RWPE1 (cell line): ENCODE results near the gene CFAP65.

Experiments used
- CTCF ChIA-PET: fragments of 350-600 bp; sonication (Branson Sonifier 250); formaldehyde crosslinking; extraction: SDS; loops from one replicate; lab custom pipeline; 2021; lab: Yijun Ruan, JAX
- POLR2A ChIA-PET: fragments of 400-600 bp; formaldehyde crosslinking; extraction: SDS; loops from one replicate; lab custom pipeline; 2020; ENCODE audit warnings: antibody characterized with exemption; ENCODE audit not compliant: low non-redundant PET; lab: Yijun Ruan, JAX
- DNase-seq: peaks from one replicate; pipeline ENCODE4 v3.0.0; 2012; ENCODE audit warnings: low spot score
- H3K27ac ChIP-seq: fragments of 450-650 bp; 2 replicates; pipeline ENCODE4 v1.5.1; 2017
- TF ChIP-seq, protein P1 (sequence below): fragments of 450-650 bp; conservative IDR thresholded peaks from 2 replicates; pipeline ENCODE4 v1.5.1; 2017; ENCODE audit warnings: low read depth, mild to moderate bottlenecking

Gene CFAP65

DNA sequence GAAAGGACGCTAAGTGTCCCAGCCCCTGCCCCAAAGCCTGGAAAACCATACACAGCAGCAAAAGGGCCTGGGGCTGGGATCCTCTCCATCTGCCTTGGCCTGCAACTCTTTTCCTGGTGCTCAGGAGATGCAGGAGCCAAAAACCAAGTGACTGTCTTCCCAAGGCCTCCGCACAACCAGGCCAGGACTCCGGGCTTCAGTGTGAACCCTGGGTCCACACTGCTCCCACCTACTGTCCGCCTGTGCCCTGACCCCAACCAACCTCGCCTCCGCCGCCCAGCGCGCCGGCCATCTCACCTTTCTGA lies 57.4 kb downstream of the CFAP65 start:
- DNase-seq, result no peak
- no peak overlapping the region for H3K27ac ChIP-seq
- TF ChIP-seq, protein P1, sequence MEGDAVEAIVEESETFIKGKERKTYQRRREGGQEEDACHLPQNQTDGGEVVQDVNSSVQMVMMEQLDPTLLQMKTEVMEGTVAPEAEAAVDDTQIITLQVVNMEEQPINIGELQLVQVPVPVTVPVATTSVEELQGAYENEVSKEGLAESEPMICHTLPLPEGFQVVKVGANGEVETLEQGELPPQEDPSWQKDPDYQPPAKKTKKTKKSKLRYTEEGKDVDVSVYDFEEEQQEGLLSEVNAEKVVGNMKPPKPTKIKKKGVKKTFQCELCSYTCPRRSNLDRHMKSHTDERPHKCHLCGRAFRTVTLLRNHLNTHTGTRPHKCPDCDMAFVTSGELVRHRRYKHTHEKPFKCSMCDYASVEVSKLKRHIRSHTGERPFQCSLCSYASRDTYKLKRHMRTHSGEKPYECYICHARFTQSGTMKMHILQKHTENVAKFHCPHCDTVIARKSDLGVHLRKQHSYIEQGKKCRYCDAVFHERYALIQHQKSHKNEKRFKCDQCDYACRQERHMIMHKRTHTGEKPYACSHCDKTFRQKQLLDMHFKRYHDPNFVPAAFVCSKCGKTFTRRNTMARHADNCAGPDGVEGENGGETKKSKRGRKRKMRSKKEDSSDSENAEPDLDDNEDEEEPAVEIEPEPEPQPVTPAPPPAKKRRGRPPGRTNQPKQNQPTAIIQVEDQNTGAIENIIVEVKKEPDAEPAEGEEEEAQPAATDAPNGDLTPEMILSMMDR, result no peak
- ChIA-PET POLR2A (interaction anchor here (0.7 kb wide), 1 partner anchor 19 kb away, joined by 6 read pairs; no protein-coding TSS in a partner anchor), CTCF (interaction anchor here (1.0 to 2.6 kb wide), 3 partner anchors 11 to 107 kb away, joined by 3 to 9 read pairs (median 3); no protein-coding TSS in a partner anchor)

DNA sequence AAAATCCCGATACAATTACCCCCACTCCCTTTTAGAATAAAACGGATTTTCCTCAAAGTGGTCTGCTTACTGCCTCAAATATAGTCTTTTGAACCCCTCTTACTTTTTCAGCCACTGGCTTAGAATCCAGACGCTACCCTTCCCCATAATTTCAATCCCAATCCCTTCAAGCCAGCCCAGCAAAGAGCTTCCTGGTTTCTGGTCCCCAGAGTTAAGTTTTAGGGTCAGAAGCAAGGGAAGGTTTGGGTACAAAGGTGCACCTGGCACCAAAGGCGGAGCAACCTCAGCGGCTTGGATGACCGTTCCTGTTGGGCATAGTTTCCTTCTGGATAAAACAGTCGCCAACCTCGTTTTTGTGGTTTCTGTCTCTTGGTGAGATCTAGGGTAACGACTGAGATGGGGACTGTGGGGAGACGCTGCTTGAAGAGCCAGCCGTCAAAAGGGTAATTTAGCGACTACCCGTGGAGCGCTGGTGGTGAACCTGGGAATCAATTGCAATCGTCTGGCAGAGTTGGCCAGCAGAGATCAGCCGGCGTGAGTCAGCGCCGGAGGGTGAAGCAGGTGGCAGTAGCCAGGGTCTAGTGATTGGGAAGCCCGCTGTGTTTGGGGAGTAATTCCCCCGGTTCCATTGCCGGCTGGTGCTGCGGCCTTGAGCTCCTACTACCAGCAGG lies 57.9 kb downstream of the CFAP65 start:
- POLR2A ChIA-PET, result interaction anchor here (0.7 kb wide), 1 partner anchor 18 kb away, joined by 6 read pairs; no protein-coding TSS in a partner anchor
- H3K27ac ChIP-seq, result no peak overlapping the region
- TF ChIP-seq, protein P1, result no peak
- no peak for DNase-seq
- CTCF ChIA-PET, result interaction anchor here (0.5 to 2.6 kb wide), 5 partner anchors 11 to 308 kb away, joined by 3 to 9 read pairs (median 3); no protein-coding TSS in a partner anchor

DNA sequence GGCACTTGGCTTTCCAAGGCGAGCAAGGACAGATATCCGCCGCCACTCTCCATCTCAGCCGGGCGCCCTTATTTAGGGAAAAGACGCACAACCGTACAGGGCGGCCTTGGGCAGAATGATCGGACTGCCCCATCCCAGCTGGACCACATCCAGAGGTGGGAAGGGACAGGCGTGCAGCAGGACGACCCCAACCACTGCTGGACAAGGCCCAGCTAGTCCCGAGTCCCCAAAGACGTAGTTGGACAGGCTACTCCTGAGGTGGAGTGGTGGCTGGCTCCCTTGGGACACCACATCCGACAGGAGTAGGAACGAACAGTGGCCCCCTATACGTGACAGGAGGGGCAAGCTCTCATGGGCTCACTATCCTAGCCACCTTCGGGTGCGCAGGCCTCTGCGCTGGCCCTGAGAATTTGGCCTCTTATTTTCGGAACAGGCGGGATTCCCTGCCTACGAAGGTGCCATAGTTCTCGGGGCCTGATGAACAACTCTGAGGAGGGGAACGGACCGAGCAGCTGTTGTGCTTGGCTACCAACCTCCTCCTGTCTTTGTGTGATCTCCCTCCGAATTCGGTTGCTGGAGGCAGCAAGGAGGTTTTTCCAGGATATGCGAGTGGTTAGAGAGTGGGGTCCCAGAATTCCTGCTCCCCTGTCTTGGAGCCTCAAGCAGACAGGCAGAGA lies 58.6 kb downstream of the CFAP65 start:
- TF ChIP-seq, protein P1, result no peak
- no peak overlapping the region for H3K27ac ChIP-seq
- ChIA-PET POLR2A (no interaction called here), CTCF (interaction anchor here (0.5 to 3.2 kb wide), 6 partner anchors 12 to 309 kb away, joined by 3 to 21 read pairs (median 3); partner anchors contain the start of gene CDK5R2)
- DNase-seq, result no peak

DNA sequence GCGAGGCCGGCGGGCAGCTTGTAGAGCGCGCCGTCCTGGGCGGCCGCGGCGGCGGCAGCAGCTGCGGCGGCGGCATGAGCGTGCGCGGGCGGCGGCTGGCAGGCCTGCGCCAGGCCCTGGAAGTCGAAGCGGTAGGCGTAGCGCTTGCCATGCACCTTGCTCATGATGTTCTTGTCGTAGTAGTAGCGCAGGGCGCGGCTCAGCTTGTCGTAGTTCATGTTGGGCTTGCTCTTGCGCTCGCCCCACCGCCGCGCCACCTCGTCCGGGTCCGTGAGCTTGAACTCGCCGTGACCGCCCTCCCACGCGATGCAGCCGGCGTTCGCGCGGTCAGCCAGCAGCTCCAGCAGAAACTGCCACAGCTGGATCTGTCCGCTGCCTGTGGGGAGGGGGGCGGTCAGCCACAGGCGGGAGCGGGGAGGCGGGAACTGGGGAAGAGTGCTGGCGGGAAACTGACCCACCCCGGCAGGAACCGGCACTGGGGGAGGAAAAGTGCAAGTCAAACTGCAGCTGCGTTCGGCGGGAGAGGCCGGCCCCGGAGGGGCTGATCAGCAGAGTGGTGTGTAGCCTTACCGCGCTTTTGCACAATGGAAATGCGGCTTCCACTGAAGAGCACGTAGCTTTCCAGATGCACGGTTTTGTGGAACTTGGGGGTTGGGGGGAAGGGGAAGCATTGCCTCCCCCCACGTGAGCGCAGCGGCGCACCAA lies 59.3 kb downstream of the CFAP65 start:
- POLR2A ChIA-PET, result no interaction called here

DNA sequence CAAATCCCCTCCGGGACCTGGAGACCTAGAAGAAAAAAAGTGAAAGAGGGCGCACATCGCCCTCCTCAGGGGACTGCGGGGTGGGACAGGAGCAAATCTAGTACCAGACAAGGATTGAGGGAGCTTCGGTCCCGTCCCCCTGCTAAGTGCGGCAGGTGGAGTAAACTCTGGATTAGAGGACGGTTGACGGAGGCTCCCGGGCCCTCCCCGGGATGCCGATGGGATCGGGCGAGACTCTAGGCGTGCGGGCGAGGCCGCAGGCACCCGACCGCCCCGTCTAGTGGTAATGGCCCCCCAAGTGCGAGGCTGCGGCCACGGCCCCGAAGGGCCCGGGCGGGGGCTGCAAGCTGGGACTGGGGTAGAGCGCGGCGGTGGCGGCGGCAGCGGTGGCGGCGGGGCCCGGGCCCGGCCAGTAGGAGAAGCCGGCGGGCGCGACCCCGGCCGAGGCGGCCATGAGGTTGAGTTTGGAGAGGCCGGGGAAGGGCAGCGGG lies 59.9 kb downstream of the CFAP65 start:
- H3K27ac ChIP-seq, result no peak overlapping the region
- TF ChIP-seq, protein P1, result no peak
- ChIA-PET POLR2A (no interaction called here), CTCF (interaction anchor here (0.6 to 3.2 kb wide), 9 partner anchors 13 to 887 kb away, joined by 3 to 21 read pairs (median 4); partner anchors contain the start of gene CDK5R2)
- no peak for DNase-seq

More for the DNA sequence above, 59.3 kb downstream of the CFAP65 start:
- no peak for DNase-seq
- CTCF ChIA-PET, result interaction anchor here (0.6 to 3.2 kb wide), 9 partner anchors 13 to 887 kb away, joined by 3 to 21 read pairs (median 4); partner anchors contain the start of gene CDK5R2
- no peak overlapping the region for H3K27ac ChIP-seq
- TF ChIP-seq, protein P1, result no peak
